Sigmoid colon (tissue), 4 donors: ENCODE results near the gene UBL7.

ENCODE experiments used
- CTCF ChIP-seq, 4 experiments: fragments of 450-650 bp in 3 of 4; fragments of 200-600 bp in 1 of 4; IDR thresholded peaks; one replicate each; pipeline ENCODE4 v1.5.1; 2016 to 2019; ENCODE audit warnings: antibody characterized with exemption in 4 of 4, mild to moderate bottlenecking in 3 of 4, moderate library complexity in 2 of 4
- POLR2A ChIP-seq, 2 donors: fragments of 450-650 bp; IDR thresholded peaks; one replicate each; pipeline ENCODE4 v1.6.1; 2016; ENCODE audit warnings: antibody characterized with exemption in 2 of 2, mild to moderate bottlenecking in 2 of 2, moderate library complexity in 2 of 2
- POLR2AphosphoS5 ChIP-seq, 4 donors: sonication (generic); formaldehyde crosslinking; IDR thresholded peaks; one replicate each; pipeline ENCODE4 v1.6.1; 2017; ENCODE audit warnings: antibody characterized with exemption in 4 of 4

DNA sequence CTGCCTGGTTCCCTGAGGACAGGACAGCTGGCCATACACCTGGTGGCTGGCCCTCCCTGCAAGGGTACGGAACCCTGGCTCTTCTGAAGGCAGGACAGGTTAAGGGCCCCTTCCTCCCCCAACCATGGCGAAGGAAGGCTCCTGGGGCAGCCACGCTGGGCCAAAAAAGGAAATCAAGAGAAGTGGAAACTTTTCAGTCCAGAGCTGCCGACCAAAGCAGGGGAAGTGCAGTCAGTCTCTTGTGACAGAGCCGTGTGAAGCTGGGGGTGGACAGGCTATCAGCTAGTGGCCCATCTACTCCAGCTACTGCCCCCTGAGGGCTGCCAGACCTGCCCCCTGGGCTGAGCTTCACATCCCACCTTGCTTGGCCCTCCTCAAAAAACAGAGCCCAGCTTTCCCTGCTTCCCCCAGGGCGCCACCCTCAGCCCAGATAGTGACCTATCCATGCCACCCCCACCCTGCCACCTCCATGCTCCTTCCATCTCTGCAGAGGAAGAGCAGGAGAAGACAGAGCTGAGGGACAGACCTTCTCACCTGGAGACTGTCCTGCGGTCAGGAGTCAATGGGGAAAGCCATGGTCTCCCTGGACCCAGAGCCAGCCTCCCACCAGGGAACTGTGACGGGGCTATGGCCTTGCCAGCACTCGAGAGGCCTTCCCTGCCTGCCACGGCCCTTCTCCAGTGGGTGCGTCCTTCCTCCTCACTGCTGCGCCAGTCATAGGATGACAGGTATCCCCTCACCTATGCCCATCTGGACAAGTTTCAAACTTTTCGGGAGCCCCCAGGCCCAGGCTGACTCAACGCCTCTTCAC, 31.8 kb downstream of the UBL7 start:
- TF ChIP-seq POLR2AphosphoS5 (IDR thresholded peaks at IDR 0.05) (no peak), CTCF (IDR thresholded peaks at IDR 0.05) (no peak), POLR2A (IDR thresholded peaks at IDR 0.05) (no peak)
